ENCODE results near the gene DNM1. TPM values are rescaled to one million over a fixed set of nuclear protein-coding genes. Genes with fewer than 3 reads are reported as not detected.
A peak's percentile ranks its signal among the peaks of the same experiment; 100 is the strongest.

Gene DNM1
- total and polyA plus RNA-seq, 3 donors from 2014 or later, result 8.0 to 10.7 (median 9.8) TPM

DNA sequence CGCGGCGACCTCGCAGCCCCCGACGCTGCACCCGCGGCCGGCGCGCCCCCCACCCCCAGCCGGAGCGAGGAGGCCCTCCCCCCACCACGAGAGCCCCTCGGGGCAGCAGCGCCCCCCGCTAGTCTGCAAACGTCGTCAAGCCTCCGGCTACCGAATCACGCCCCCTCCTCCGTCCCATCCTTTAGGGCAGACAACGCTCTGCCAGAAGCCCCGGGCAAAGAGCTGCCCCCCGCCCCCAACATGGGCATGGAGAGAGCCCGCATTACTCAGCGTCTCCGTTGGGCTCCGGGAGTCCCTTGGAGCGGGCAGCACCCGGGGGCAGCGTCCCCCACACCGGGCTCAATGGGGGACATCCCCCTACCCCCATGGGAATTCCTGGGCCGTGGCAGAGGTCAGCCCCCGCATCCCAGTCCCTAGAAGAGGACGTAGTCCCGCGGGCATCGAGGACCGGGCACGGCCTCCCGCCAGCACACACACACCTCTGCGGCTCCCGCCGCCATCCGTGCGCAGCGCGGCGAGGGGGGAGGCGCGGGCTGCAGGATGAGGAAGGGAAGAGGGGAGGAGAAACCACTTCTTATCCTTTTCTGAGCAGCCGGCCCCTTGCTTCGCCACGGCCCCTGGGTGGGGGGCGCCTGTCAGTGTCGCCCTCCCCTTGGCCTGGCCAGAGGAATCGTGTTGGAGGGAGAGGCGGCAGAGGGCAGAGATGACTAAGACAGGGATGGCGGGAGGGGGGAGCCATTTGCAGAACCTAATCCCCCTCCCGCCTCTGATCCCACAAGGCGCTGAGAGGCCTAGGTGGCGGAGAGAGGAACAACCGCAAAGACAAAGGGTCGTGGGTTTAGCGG lies 750 bp downstream of the DNM1 start:
- 1 to 5% methylated on average over 14 to 47 of the region's 67 CpGs for WGBS, 2 donors
- intact Hi-C loops (cut with DNase I; ENCODE audit: low total_unique reads), result no loop called here
- no peak for DNase-seq
- H3K27me3 ChIP-seq, result no peaks in the 10 kb centered on the region
- no peaks in the 10 kb centered on the region for H3K36me3 ChIP-seq (ENCODE audit: low read depth, missing control alignments)
- no peaks in the 10 kb centered on the region for H3K4me1 ChIP-seq
- H3K9me3 ChIP-seq, result no peaks in the 10 kb centered on the region
- no peak overlapping the region for H3K27ac ChIP-seq
- no peak for TF ChIP-seq POLR2A (IDR thresholded peaks at IDR 0.05)
- TF ChIP-seq, protein P1, sequence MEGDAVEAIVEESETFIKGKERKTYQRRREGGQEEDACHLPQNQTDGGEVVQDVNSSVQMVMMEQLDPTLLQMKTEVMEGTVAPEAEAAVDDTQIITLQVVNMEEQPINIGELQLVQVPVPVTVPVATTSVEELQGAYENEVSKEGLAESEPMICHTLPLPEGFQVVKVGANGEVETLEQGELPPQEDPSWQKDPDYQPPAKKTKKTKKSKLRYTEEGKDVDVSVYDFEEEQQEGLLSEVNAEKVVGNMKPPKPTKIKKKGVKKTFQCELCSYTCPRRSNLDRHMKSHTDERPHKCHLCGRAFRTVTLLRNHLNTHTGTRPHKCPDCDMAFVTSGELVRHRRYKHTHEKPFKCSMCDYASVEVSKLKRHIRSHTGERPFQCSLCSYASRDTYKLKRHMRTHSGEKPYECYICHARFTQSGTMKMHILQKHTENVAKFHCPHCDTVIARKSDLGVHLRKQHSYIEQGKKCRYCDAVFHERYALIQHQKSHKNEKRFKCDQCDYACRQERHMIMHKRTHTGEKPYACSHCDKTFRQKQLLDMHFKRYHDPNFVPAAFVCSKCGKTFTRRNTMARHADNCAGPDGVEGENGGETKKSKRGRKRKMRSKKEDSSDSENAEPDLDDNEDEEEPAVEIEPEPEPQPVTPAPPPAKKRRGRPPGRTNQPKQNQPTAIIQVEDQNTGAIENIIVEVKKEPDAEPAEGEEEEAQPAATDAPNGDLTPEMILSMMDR (IDR thresholded peaks at IDR 0.05), result no peak
- peak overlapping the region; percentile 53 to 57 for H3K4me3 ChIP-seq

DNA sequence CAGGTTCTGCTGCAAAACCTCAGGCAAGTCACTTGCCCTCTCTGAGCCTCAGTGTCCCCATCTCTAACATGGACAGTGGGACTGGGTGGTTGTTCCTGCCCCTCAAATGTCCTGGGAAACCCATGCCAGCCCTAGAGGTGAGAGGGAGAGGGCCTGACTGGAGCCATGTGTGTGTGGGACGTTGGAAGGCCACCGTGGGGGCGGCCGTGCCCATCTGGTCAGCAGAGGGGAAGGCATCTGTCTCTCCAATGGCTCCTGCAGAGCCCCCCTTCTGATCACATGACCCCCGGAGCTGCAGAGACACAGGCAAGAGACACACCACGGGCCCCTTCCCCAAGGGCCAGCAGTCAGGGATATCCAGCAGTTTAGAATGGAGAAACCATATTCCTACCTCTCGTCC lies 1.7 kb downstream of the DNM1 start:
- Histone ChIP-seq H3K36me3 (ENCODE audit: low read depth, missing control alignments) (no peaks in the 10 kb centered on the region), H3K27ac (no peak overlapping the region), H3K4me1 (no peaks in the 10 kb centered on the region), H3K4me3 (no peak overlapping the region), H3K9me3 (no peaks in the 10 kb centered on the region), H3K27me3 (no peaks in the 10 kb centered on the region)
- WGBS, 2 donors, result 74 to 75% methylated on average over 5 to 6 of the region's 7 CpGs
- intact Hi-C loops (cut with DNase I; ENCODE audit: low total_unique reads), result no loop called here
- TF ChIP-seq POLR2A (IDR thresholded peaks at IDR 0.05), result no peak
- TF ChIP-seq, protein P1 (IDR thresholded peaks at IDR 0.05), result no peak
- DNase-seq, result no peak

DNA sequence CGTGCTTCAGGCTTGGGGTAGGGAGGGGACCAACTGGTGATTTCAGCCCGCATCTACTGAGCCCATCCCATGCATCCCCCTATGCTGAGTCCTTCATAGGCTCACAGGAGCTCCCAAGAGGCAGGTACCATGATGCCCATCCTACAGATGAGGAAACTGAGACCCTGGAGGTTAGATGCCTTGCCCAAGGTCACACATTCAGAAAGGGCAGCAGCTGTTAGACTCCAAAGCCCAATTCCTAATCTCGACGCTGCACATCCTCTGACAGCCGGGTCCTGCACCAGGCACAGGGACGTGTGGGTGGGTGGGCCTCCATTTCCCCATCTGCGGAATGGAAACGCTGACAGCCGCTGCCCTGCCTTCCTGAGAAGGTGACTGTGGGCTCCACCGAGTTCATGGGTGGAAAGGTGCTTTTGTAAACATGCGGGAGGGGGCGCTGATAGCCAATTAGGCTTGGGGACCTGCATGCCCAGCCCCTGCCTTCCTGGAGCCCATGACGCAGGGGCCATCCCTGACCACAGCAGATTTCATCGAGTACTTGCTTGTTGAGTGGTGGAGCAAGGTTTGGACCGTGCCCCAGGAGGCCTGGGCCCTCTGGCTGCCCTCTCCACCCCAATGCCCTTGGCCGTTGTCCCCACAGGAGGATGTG lies 2.2 kb downstream of the DNM1 start:
- no peaks in the 10 kb centered on the region for H3K4me1 ChIP-seq
- no peaks in the 10 kb centered on the region for H3K27me3 ChIP-seq
- TF ChIP-seq, protein P1 (IDR thresholded peaks at IDR 0.05), result no peak
- no peak for TF ChIP-seq POLR2A (IDR thresholded peaks at IDR 0.05)
- no peak for DNase-seq
- H3K36me3 ChIP-seq (ENCODE audit: low read depth, missing control alignments), result no peaks in the 10 kb centered on the region
- WGBS, 2 donors, result 73 to 85% methylated on average over 3 to 16 of the region's 16 CpGs
- intact Hi-C loops (cut with DNase I; ENCODE audit: low total_unique reads), result no loop called here
- no peak overlapping the region for H3K27ac ChIP-seq
- no peak overlapping the region for H3K4me3 ChIP-seq
- H3K9me3 ChIP-seq, result no peaks in the 10 kb centered on the region

DNA sequence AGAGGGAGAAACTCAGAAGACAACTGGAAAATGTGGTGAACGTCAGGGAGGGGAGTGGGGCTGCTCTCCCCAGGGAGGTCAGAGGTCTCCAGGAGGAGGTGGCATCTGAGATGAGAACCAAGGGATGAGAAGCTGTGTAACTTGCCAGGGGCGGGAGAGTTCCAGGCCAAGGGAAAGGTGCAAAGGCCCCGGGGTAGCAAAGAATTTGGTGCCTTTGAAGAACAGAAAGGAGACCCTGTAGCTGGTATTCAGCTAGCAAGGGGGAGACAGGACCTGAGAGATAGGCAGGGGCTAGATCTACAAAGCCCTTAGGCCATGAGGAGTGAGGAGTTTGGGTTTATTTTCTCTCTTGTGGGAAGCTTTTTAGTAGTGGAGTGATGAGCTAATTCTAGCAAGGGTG lies 3.3 kb downstream of the DNM1 start:
- WGBS, 2 donors, result 81 to 91% methylated on average over 3 of the region's 3 CpGs
- intact Hi-C loops (cut with DNase I; ENCODE audit: low total_unique reads), result no loop called here
- Histone ChIP-seq H3K9me3 (no peaks in the 10 kb centered on the region), H3K27ac (no peak overlapping the region), H3K4me3 (no peak overlapping the region), H3K27me3 (no peaks in the 10 kb centered on the region), H3K36me3 (ENCODE audit: low read depth, missing control alignments) (no peaks in the 10 kb centered on the region), H3K4me1 (no peaks in the 10 kb centered on the region)
- TF ChIP-seq, protein P1 (IDR thresholded peaks at IDR 0.05), result no peak
- no peak for TF ChIP-seq POLR2A (IDR thresholded peaks at IDR 0.05)
- DNase-seq, result no peak

Data from testis (tissue), 3 donors.